ENCODE data around the gene LARGE1.

The LARGE1 gene

DNA sequence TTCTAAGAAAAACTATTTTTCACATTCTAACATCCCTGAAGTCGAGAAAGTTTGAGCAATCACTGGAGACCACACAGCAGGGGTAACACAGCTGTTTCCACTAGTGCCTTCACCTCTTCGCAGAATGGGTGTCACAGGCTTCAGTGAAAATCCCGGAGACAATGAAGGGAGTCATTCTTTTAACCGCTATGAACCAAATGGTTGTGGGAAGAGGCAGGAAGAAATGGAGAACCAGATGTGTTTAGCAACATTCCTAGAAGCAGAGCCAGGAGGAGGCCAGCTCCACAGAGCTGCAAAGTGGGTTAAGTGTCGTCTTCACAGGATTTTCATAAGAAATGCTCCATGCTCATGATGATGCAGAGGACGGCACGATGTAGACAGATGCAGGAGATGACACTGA, 221.1 kb downstream of the LARGE1 start:
- H3K4ac ChIP-seq (ENCODE audit: low read length), result no peak overlapping the region
- no peak overlapping the region for H2AK5ac ChIP-seq (ENCODE audit: low read depth, low read length)
- H2BK15ac ChIP-seq (ENCODE audit: low read length), result no peak overlapping the region
- no peak for DNase-seq (ENCODE audit: low spot score)
- no peak overlapping the region for H3K4me3 ChIP-seq (ENCODE audit: low read length in 2 of 2)
- no peak overlapping the region for H4K8ac ChIP-seq (ENCODE audit: low read depth, low read length)
- no peak overlapping the region for H3K14ac ChIP-seq (ENCODE audit: low read length)
- no peak overlapping the region for H3K18ac ChIP-seq (ENCODE audit: low read length)
- no peak overlapping the region for H2BK12ac ChIP-seq (ENCODE audit: low read length)
- H3K9ac ChIP-seq (ENCODE audit: low read depth, low read length, poor library complexity), result no peak overlapping the region
- no peak overlapping the region for H2AFZ ChIP-seq (ENCODE audit: low read length)
- no peak overlapping the region for H2BK5ac ChIP-seq (ENCODE audit: low read length)
- H3K9me3 ChIP-seq (replicated peaks in 1 of 2; ENCODE audit: control insufficient read depth in 2 of 2, insufficient read depth in 1 of 2, low read depth in 1 of 2, low read length in 2 of 2), result peaks cover 2 to 11% of the 10 kb centered on the region in 2 donors
- H3K27me3 ChIP-seq (ENCODE audit: control insufficient read depth in 3 of 3, insufficient read depth in 3 of 3, low read depth in 1 of 3, low read length in 3 of 3), result no peaks in the 10 kb centered on the region
- no peak overlapping the region for H3K4me2 ChIP-seq (ENCODE audit: insufficient read depth, low read length, poor library complexity, severe bottlenecking)
- H3K36me3 ChIP-seq (replicated peaks in 1 of 2; ENCODE audit: control insufficient read depth in 2 of 2, insufficient read depth in 2 of 2, low read length in 2 of 2), result peaks cover 5 to 12% of the 10 kb centered on the region in 2 donors
- H3K23ac ChIP-seq (ENCODE audit: low read depth, low read length, poor library complexity), result no peak overlapping the region
- no CpG with 5 or more reads among the region's 7 CpGs for WGBS, 2 donors (ENCODE audit: extremely low coverage in 2 of 2, insufficient read length in 2 of 2, insufficient replicate concordance in 1 of 2)
- H3K27ac ChIP-seq (replicated peaks; ENCODE audit: low read length), result no peak overlapping the region
- H4K91ac ChIP-seq (ENCODE audit: low read depth, low read length, poor library complexity), result no peak overlapping the region
- H3K79me1 ChIP-seq (ENCODE audit: low read depth, low read length), result no peaks in the 10 kb centered on the region
- peaks cover 3 to 11% of the 10 kb centered on the region in 2 donors for H3K4me1 ChIP-seq (ENCODE audit: control insufficient read depth in 2 of 2, insufficient read depth in 1 of 2, low read depth in 1 of 2, low read length in 2 of 2)
- no peak overlapping the region for H2BK120ac ChIP-seq (ENCODE audit: low read depth, low read length)

GRCh38 chr22:33697640-33698039, 222.6 kb downstream of the LARGE1 start:
- Histone ChIP-seq H3K23ac (ENCODE audit: low read depth, low read length, poor library complexity) (no peak overlapping the region), H4K8ac (ENCODE audit: low read depth, low read length) (no peak overlapping the region), H2BK5ac (ENCODE audit: low read length) (no peak overlapping the region), H3K4me3 (ENCODE audit: low read length in 2 of 2) (no peak overlapping the region), H2BK15ac (ENCODE audit: low read length) (no peak overlapping the region), H3K36me3 (replicated peaks in 1 of 2; ENCODE audit: control insufficient read depth in 2 of 2, insufficient read depth in 2 of 2, low read length in 2 of 2) (peaks cover 5 to 12% of the 10 kb centered on the region in 2 donors), H2AK5ac (ENCODE audit: low read depth, low read length) (no peak overlapping the region), H3K9me3 (replicated peaks in 1 of 2; ENCODE audit: control insufficient read depth in 2 of 2, insufficient read depth in 1 of 2, low read depth in 1 of 2, low read length in 2 of 2) (no peaks in the 10 kb centered on the region), H2AFZ (ENCODE audit: low read length) (no peak overlapping the region), H3K18ac (ENCODE audit: low read length) (no peak overlapping the region), H3K9ac (ENCODE audit: low read depth, low read length, poor library complexity) (no peak overlapping the region), H2BK120ac (ENCODE audit: low read depth, low read length) (no peak overlapping the region), H3K27me3 (ENCODE audit: control insufficient read depth in 3 of 3, insufficient read depth in 3 of 3, low read depth in 1 of 3, low read length in 3 of 3) (no peaks in the 10 kb centered on the region), H3K27ac (replicated peaks; ENCODE audit: low read length) (no peak overlapping the region), H3K79me1 (ENCODE audit: low read depth, low read length) (no peaks in the 10 kb centered on the region), H3K4me2 (ENCODE audit: insufficient read depth, low read length, poor library complexity, severe bottlenecking) (no peak overlapping the region), H3K4me1 (ENCODE audit: control insufficient read depth in 2 of 2, insufficient read depth in 1 of 2, low read depth in 1 of 2, low read length in 2 of 2) (peaks cover 3 to 11% of the 10 kb centered on the region in 2 donors), H4K91ac (ENCODE audit: low read depth, low read length, poor library complexity) (no peak overlapping the region), H2BK12ac (ENCODE audit: low read length) (no peak overlapping the region), H3K4ac (ENCODE audit: low read length) (no peak overlapping the region), H3K14ac (ENCODE audit: low read length) (no peak overlapping the region)
- no CpG with 5 or more reads among the region's 4 CpGs for WGBS, 2 donors (ENCODE audit: extremely low coverage in 2 of 2, insufficient read length in 2 of 2, insufficient replicate concordance in 1 of 2)
- DNase-seq (ENCODE audit: low spot score), result no peak

DNA sequence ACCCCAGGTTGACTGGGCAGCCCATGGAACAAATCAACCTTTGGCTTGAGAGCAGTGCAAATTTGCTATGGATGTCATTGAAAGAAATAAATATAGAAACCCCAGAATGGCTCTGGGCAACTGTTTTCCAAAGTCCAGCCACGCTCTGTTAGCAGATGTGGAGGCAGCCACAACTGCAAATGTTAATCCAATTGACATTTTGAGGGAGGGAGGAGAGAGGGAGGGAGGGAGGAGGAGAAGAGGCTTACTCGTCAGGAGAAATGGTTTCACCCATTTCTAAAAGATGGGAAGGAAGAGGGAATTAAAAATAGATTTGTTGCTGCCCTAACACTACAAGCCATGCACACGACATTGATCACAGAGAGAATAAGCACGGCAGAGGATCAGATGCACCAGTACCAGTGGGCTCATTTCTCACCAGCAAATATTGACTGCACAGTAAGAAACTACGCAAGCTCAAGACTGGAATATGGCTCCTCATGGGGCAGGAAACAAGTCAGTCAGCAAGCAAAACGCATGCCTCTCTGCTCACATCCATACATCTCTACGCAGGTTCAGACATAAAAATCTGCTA, 229.1 kb downstream of the LARGE1 start:
- no CpG with 5 or more reads among the region's 7 CpGs for WGBS, 2 donors (ENCODE audit: extremely low coverage in 2 of 2, insufficient read length in 2 of 2, insufficient replicate concordance in 1 of 2)
- no peak overlapping the region for H3K14ac ChIP-seq (ENCODE audit: low read length)
- no peaks in the 10 kb centered on the region for H3K9me3 ChIP-seq (replicated peaks in 1 of 2; ENCODE audit: control insufficient read depth in 2 of 2, insufficient read depth in 1 of 2, low read depth in 1 of 2, low read length in 2 of 2)
- no peak overlapping the region for H2BK15ac ChIP-seq (ENCODE audit: low read length)
- no peak overlapping the region for H3K18ac ChIP-seq (ENCODE audit: low read length)
- DNase-seq (ENCODE audit: low spot score), result no peak
- H3K9ac ChIP-seq (ENCODE audit: low read depth, low read length, poor library complexity), result no peak overlapping the region
- no peak overlapping the region for H3K23ac ChIP-seq (ENCODE audit: low read depth, low read length, poor library complexity)
- no peak overlapping the region for H3K4me2 ChIP-seq (ENCODE audit: insufficient read depth, low read length, poor library complexity, severe bottlenecking)
- H2AK5ac ChIP-seq (ENCODE audit: low read depth, low read length), result no peak overlapping the region
- no peak overlapping the region for H3K27ac ChIP-seq (replicated peaks; ENCODE audit: low read length)
- no peak overlapping the region for H3K4ac ChIP-seq (ENCODE audit: low read length)
- no peak overlapping the region for H4K91ac ChIP-seq (ENCODE audit: low read depth, low read length, poor library complexity)
- H4K8ac ChIP-seq (ENCODE audit: low read depth, low read length), result no peak overlapping the region
- H2BK5ac ChIP-seq (ENCODE audit: low read length), result no peak overlapping the region
- no peak overlapping the region for H3K4me3 ChIP-seq (ENCODE audit: low read length in 2 of 2)
- no peak overlapping the region for H2BK12ac ChIP-seq (ENCODE audit: low read length)
- H3K36me3 ChIP-seq (replicated peaks in 1 of 2; ENCODE audit: control insufficient read depth in 2 of 2, insufficient read depth in 2 of 2, low read length in 2 of 2), result no peaks in the 10 kb centered on the region
- peaks cover 0 to 2% of the 10 kb centered on the region in 2 donors for H3K4me1 ChIP-seq (ENCODE audit: control insufficient read depth in 2 of 2, insufficient read depth in 1 of 2, low read depth in 1 of 2, low read length in 2 of 2)
- peaks cover 3% of the 10 kb centered on the region for H3K79me1 ChIP-seq (ENCODE audit: low read depth, low read length)
- H2AFZ ChIP-seq (ENCODE audit: low read length), result no peak overlapping the region
- H2BK120ac ChIP-seq (ENCODE audit: low read depth, low read length), result no peak overlapping the region
- no peaks in the 10 kb centered on the region for H3K27me3 ChIP-seq (ENCODE audit: control insufficient read depth in 3 of 3, insufficient read depth in 3 of 3, low read depth in 1 of 3, low read length in 3 of 3)

DNA sequence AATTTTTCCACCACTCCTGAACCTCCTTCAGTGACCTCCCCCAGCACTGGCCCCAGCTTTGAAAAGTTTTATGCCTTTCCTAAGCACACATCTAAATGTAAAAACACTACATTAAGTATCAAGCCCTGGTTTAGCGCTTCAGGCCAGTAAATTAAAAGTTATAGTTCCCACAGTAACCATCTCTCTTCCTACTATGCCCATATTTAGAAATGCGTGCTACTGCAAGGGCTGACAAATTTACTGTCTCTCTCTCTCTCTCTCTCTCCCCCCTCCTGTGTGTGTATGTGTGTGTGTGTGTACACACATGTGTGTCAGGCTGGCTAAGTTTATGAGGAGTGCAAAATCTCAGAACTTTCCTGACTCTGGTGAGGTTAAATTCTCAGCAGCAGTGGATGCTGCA, 231.4 kb downstream of the LARGE1 start:
- Histone ChIP-seq H3K79me1 (ENCODE audit: low read depth, low read length) (peaks cover 3% of the 10 kb centered on the region), H2AK5ac (ENCODE audit: low read depth, low read length) (no peak overlapping the region), H3K9me3 (replicated peaks in 1 of 2; ENCODE audit: control insufficient read depth in 2 of 2, insufficient read depth in 1 of 2, low read depth in 1 of 2, low read length in 2 of 2) (no peaks in the 10 kb centered on the region), H2BK120ac (ENCODE audit: low read depth, low read length) (no peak overlapping the region), H3K4me2 (ENCODE audit: insufficient read depth, low read length, poor library complexity, severe bottlenecking) (no peak overlapping the region), H3K18ac (ENCODE audit: low read length) (no peak overlapping the region), H3K4me1 (ENCODE audit: control insufficient read depth in 2 of 2, insufficient read depth in 1 of 2, low read depth in 1 of 2, low read length in 2 of 2) (peaks cover 0 to 2% of the 10 kb centered on the region in 2 donors), H3K23ac (ENCODE audit: low read depth, low read length, poor library complexity) (no peak overlapping the region), H3K4ac (ENCODE audit: low read length) (no peak overlapping the region), H2BK15ac (ENCODE audit: low read length) (no peak overlapping the region), H3K27me3 (ENCODE audit: control insufficient read depth in 3 of 3, insufficient read depth in 3 of 3, low read depth in 1 of 3, low read length in 3 of 3) (no peaks in the 10 kb centered on the region), H2AFZ (ENCODE audit: low read length) (no peak overlapping the region), H2BK5ac (ENCODE audit: low read length) (no peak overlapping the region), H3K4me3 (ENCODE audit: low read length in 2 of 2) (no peak overlapping the region), H3K14ac (ENCODE audit: low read length) (no peak overlapping the region), H3K27ac (replicated peaks; ENCODE audit: low read length) (no peak overlapping the region), H3K9ac (ENCODE audit: low read depth, low read length, poor library complexity) (no peak overlapping the region), H2BK12ac (ENCODE audit: low read length) (no peak overlapping the region), H4K8ac (ENCODE audit: low read depth, low read length) (no peak overlapping the region), H3K36me3 (replicated peaks in 1 of 2; ENCODE audit: control insufficient read depth in 2 of 2, insufficient read depth in 2 of 2, low read length in 2 of 2) (no peaks in the 10 kb centered on the region), H4K91ac (ENCODE audit: low read depth, low read length, poor library complexity) (no peak overlapping the region)
- DNase-seq (ENCODE audit: low spot score), result no peak
- WGBS, 2 donors (ENCODE audit: extremely low coverage in 2 of 2, insufficient read length in 2 of 2, insufficient replicate concordance in 1 of 2), result no CpG with 5 or more reads among the region's 2 CpGs
